GM12873 (cell line): ENCODE data around the gene TNRC6C.

Experiments
- TF ChIP-seq, protein P1 (sequence below): IDR thresholded peaks from 2 replicates; pipeline ENCODE4 v1.5.1; 2012; ENCODE audit warnings: low read depth, mild to moderate bottlenecking, moderate library complexity, low read length, control low read depth; ENCODE audit not compliant: insufficient read depth; ENCODE audit errors: missing control alignments

The TNRC6C gene

GRCh38 chr17:77959926-77960521 lies 1.5 kb downstream of the TNRC6C start:
- TF ChIP-seq, protein P1, sequence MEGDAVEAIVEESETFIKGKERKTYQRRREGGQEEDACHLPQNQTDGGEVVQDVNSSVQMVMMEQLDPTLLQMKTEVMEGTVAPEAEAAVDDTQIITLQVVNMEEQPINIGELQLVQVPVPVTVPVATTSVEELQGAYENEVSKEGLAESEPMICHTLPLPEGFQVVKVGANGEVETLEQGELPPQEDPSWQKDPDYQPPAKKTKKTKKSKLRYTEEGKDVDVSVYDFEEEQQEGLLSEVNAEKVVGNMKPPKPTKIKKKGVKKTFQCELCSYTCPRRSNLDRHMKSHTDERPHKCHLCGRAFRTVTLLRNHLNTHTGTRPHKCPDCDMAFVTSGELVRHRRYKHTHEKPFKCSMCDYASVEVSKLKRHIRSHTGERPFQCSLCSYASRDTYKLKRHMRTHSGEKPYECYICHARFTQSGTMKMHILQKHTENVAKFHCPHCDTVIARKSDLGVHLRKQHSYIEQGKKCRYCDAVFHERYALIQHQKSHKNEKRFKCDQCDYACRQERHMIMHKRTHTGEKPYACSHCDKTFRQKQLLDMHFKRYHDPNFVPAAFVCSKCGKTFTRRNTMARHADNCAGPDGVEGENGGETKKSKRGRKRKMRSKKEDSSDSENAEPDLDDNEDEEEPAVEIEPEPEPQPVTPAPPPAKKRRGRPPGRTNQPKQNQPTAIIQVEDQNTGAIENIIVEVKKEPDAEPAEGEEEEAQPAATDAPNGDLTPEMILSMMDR = no peak

GRCh38 chr17:77961741-77962140 lies 3.2 kb downstream of the TNRC6C start:
- TF ChIP-seq, protein P1 = no peak

DNA sequence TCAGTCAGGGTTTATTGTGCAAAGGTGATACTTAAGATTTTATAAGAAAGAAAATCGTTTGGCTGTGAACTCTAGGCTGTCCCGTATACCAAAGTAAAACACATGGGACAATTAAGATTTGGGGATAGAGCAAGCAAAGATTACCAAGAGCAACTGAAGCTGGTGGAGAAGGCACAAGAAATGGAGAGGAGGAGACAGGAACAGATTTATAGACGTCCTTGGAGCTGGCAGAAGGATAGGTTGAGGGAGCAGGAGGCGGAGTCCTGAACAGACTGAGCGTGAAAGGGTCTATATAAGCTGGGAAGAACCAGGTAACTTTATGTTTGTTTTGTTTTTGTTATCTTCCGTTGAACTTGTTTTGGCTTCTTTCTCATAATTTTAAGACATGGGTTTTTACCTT lies 3.8 kb downstream of the TNRC6C start:
- TF ChIP-seq, protein P1 = no peak

DNA sequence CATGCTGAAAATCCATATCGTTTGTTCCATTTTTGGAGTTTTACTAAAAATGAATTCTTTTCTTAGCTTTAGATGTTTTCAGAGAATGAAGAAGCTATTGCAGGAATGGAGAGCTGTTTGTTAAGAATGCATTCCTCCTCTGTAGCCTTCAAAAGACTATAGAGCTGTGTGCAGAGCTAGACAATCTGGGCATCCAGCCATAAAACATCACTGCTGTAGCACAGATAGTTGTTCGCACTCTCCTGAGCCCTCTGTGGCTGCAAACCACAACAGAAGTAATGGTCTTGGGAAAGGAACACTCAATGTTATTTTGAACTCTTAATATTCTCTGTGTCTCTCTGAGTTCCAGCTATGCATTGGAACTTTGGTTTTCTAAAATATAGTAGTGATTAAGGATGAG lies 4.9 kb downstream of the TNRC6C start:
- TF ChIP-seq, protein P1 = no peak

DNA sequence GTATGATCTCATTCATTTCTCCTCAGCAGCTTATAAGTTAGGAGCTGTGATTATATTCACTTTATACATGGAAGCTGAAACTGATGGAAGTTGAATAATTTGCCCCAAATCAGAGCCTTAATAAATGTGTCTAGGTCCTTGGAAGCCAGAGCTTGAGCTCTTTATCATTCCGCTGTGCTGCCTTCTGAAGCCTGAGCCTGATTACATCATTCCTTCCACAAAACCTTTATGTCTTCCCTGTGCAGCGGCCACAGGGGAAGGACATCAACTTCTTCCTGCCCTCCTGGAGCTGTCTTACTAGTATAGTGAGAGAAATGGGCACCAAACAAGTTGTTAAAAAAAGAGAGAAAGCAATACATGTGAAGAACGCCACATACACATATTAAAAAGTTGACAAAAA lies 6.8 kb downstream of the TNRC6C start:
- TF ChIP-seq, protein P1 = no peak

DNA sequence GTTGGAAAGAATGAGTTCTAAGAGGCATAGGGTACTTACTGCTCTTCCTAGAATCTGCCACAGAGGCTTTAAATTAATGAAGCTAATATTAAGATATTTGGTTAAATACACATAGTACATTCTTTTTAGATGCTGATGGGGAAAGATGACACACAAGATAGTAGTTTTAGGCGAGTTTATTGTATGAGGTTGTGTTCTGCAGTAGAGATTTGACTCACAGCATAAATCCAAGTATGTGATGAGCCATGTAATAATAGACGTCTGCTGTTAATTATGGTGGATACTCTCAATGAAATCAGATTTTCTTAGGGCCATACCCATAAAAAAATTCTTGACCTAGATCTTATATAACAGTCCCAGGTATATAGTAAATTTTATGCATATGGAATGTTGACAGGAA lies 8.0 kb downstream of the TNRC6C start:
- TF ChIP-seq, protein P1 = no peak

DNA sequence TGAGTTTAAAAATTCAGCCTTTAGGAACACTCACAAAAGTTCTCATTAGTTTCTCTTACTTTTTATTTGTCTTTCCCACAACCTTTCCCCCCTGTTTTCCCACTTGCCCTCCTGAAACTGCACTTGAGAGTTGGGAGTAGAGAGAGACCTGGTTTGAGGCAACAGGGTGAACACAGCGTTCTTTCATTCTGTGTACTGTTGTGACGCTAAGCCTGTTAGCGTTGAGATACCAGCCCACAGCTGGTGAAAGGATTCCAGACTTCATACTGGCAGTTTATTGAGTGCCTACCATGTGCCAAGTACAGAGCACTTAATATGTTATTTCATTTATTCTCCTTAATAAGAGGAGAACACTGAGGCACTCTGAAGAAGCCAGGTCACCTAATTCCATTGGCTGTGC lies 10.3 kb downstream of the TNRC6C start:
- TF ChIP-seq, protein P1 = no peak
